Hepatocyte (in vitro differentiated cells): ENCODE data around the gene COL10A1. TPM values are rescaled to one million over a fixed set of nuclear protein-coding genes. Genes with fewer than 3 reads are reported as not detected.

Experiments
- DNase-seq: peaks from one replicate; pipeline ENCODE4 v3.0.0-alpha.2; 2016; ENCODE audit warnings: low spot score
- H2AFZ ChIP-seq: fragments of 200-600 bp; sonication (generic); 2 replicates; pipeline ENCODE4 v1.6.0; 2016; ENCODE audit warnings: antibody characterized with exemption, mild to moderate bottlenecking
- H3K27ac ChIP-seq: fragments of 200-600 bp; sonication (generic); 2 replicates; pipeline ENCODE4 v1.5.1; 2016; ENCODE audit warnings: mild to moderate bottlenecking
- H3K27me3 ChIP-seq: fragments of 200-600 bp; sonication (generic); 2 replicates; pipeline ENCODE4 v1.6.1; 2016
- H3K36me3 ChIP-seq: fragments of 200-600 bp; sonication (generic); replicated peaks from 2 replicates; pipeline ENCODE4 v1.5.1; 2016; ENCODE audit warnings: low read depth; ENCODE audit not compliant: insufficient read depth
- H3K4me1 ChIP-seq: fragments of 200-600 bp; sonication (generic); 2 replicates; pipeline ENCODE4 v1.5.1; 2016; ENCODE audit warnings: mild to moderate bottlenecking, moderate library complexity; ENCODE audit not compliant: insufficient read depth
- H3K4me2 ChIP-seq: fragments of 200-600 bp; sonication (generic); 2 replicates; pipeline ENCODE4 v1.6.0; 2016
- H3K4me3 ChIP-seq: fragments of 200-600 bp; sonication (generic); 2 replicates; pipeline ENCODE4 v1.5.1; 2016; ENCODE audit warnings: mild to moderate bottlenecking
- H3K79me2 ChIP-seq: fragments of 200-600 bp; sonication (generic); 2 replicates; pipeline ENCODE4 v1.6.0; 2017; ENCODE audit warnings: mild to moderate bottlenecking
- H3K9me2 ChIP-seq: fragments of 200-600 bp; sonication (generic); replicated peaks from 2 replicates; pipeline ENCODE4 v1.6.0; 2017; ENCODE audit warnings: mild to moderate bottlenecking; ENCODE audit not compliant: insufficient read depth
- H3K9me3 ChIP-seq: fragments of 200-600 bp; sonication (generic); 2 replicates; pipeline ENCODE4 v1.5.1; 2016; ENCODE audit warnings: low read depth, mild to moderate bottlenecking
- H4K20me1 ChIP-seq: fragments of 200-600 bp; sonication (generic); 2 replicates; pipeline ENCODE4 v1.6.0; 2016; ENCODE audit warnings: mild to moderate bottlenecking; ENCODE audit not compliant: insufficient read depth, poor library complexity, severe bottlenecking
- EZH2 ChIP-seq: fragments of 200-600 bp; sonication (generic); IDR thresholded peaks from 2 replicates; pipeline ENCODE4 v1.6.1; 2016; ENCODE audit warnings: antibody characterized with exemption, mild to moderate bottlenecking, borderline replicate concordance
- EZH2phosphoT487 ChIP-seq: fragments of 200-600 bp; sonication (generic); IDR thresholded peaks from one replicate; pipeline ENCODE4 v1.6.1; 2018; ENCODE audit warnings: antibody characterized with exemption, mild to moderate bottlenecking, low read depth, moderate library complexity; ENCODE audit not compliant: unreplicated experiment, severe bottlenecking
- WGBS: methylation state at CpG from one replicate; pipeline ENCODE4 v1.1.6; 2016; ENCODE audit warnings: low lambda C conversion rate; ENCODE audit errors: missing lambda C conversion rate; 5-methylcytosine and 5-hydroxymethylcytosine counted together
- polyA plus RNA-seq: library from polyadenylated mRNA; unstranded; fragments of >200 nt; fragmentation: Nextera tagmentation; extraction: Ambion mirVana; gene quantifications from 2 replicates; pipeline ENCODE4 v1.2.1, GENCODE V29; 2016
- total RNA-seq: library from RNA; depleted of rRNA; stranded (reverse); fragments of >200 nt; gene quantifications from 2 replicates; pipeline ENCODE4 v1.2.3, GENCODE V29; 2014
- TF ChIP-seq, protein P1 (sequence below): fragments of 200-600 bp; sonication (generic); IDR thresholded peaks from 2 replicates; pipeline ENCODE4 v1.5.1; 2016; ENCODE audit warnings: antibody characterized with exemption, mild to moderate bottlenecking; ENCODE audit not compliant: poor library complexity

The COL10A1 gene
- total and polyA plus RNA-seq, 2 experiments from 2014 or later: 0.05 to 0.07 TPM

DNA sequence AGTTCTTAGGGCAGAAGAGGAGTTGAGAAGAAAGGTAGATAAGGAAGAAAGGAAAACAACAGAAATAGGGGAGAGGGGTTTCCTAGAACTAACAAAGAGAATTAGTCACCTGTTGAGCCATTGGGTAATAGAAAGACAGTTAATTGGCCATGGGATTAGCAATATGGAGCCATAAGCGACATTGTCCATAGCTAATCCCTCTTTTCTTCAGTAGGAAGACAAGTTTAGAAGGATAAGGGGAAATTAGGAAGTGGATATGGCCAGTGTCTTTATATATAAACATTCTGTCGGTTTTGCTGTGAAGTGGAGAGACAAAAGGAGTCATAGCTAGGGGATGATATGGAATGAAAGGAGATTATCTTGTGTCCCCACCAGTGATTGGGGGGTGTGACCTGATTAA lies 43.9 kb upstream of the COL10A1 start:
- no peak for TF ChIP-seq EZH2
- TF ChIP-seq, protein P1, sequence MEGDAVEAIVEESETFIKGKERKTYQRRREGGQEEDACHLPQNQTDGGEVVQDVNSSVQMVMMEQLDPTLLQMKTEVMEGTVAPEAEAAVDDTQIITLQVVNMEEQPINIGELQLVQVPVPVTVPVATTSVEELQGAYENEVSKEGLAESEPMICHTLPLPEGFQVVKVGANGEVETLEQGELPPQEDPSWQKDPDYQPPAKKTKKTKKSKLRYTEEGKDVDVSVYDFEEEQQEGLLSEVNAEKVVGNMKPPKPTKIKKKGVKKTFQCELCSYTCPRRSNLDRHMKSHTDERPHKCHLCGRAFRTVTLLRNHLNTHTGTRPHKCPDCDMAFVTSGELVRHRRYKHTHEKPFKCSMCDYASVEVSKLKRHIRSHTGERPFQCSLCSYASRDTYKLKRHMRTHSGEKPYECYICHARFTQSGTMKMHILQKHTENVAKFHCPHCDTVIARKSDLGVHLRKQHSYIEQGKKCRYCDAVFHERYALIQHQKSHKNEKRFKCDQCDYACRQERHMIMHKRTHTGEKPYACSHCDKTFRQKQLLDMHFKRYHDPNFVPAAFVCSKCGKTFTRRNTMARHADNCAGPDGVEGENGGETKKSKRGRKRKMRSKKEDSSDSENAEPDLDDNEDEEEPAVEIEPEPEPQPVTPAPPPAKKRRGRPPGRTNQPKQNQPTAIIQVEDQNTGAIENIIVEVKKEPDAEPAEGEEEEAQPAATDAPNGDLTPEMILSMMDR: no peak
- TF ChIP-seq EZH2phosphoT487: no peak
- no peaks in the 10 kb centered on the region for H3K9me3 ChIP-seq

DNA sequence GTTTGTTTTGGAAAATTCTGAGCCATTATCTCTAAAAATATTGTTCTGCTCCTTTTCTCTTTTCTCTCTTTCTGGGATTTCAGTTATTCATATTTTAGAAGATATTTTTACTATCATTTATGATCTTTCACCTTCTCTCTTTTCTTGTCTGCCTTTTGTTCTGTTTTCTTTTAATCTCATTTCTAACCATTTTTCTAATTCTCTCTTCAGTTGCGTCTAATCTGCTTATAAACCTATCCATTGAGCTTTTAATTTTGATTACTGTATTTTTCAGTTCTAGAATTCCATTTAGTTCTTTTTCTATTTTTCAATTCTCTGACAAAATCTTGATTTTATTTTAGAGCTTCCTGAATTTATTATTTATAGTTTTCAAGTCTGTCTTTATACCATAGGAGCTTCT lies 42.2 kb upstream of the COL10A1 start:
- 100% methylated on average over 1 of the region's 1 CpG for WGBS
- TF ChIP-seq, protein P1: no peak
- TF ChIP-seq EZH2 (no peak), EZH2phosphoT487 (no peak)

More for the DNA sequence above, 43.9 kb upstream of the COL10A1 start:
- H3K27ac ChIP-seq: no peak overlapping the region
- WGBS: 85% methylated on average over 2 of the region's 2 CpGs
- H3K9me2 ChIP-seq: no peaks in the 10 kb centered on the region
- no peaks in the 10 kb centered on the region for H3K27me3 ChIP-seq
- H3K4me2 ChIP-seq: no peak overlapping the region
- no peak overlapping the region for H2AFZ ChIP-seq
- H3K79me2 ChIP-seq: no peaks in the 10 kb centered on the region
- no peaks in the 10 kb centered on the region for H3K4me1 ChIP-seq
- no peak for DNase-seq
- no peaks in the 10 kb centered on the region for H4K20me1 ChIP-seq
- no peaks in the 10 kb centered on the region for H3K36me3 ChIP-seq
- no peak overlapping the region for H3K4me3 ChIP-seq

DNA sequence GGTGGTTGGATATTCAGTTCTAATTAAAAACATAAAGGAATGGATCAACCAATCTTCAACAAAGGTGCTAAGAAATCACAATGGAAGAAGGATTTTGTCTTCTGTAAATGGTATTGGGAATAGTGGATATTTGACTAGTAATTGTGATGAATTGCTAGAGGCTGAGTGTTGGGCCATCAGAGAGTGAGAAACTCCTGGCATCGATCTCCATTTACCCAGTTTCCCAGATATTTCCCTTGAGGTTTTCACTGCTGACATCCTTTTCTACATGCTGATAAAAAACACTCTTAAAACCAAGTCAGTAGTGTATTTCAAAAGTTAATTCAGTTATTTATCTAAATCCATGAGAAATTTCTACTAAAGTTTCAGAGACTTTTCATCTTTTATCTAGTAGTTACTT lies 40.4 kb upstream of the COL10A1 start:
- WGBS: 88% methylated on average over 1 of the region's 1 CpG
- no peak for TF ChIP-seq EZH2
- TF ChIP-seq EZH2phosphoT487: no peak
- TF ChIP-seq, protein P1: no peak
- no peak overlapping the region for H2AFZ ChIP-seq
- no peaks in the 10 kb centered on the region for H4K20me1 ChIP-seq
- no peaks in the 10 kb centered on the region for H3K27me3 ChIP-seq
- H3K4me3 ChIP-seq: no peak overlapping the region
- H3K9me3 ChIP-seq: peaks cover 5% of the 10 kb centered on the region
- H3K4me1 ChIP-seq: no peaks in the 10 kb centered on the region
- no peak overlapping the region for H3K4me2 ChIP-seq
- peaks cover 9% of the 10 kb centered on the region for H3K79me2 ChIP-seq
- no peak overlapping the region for H3K27ac ChIP-seq
- DNase-seq: no peak
- H3K9me2 ChIP-seq: no peaks in the 10 kb centered on the region
- H3K36me3 ChIP-seq: no peaks in the 10 kb centered on the region

More for the DNA sequence above, 42.2 kb upstream of the COL10A1 start:
- no peaks in the 10 kb centered on the region for H3K36me3 ChIP-seq
- peaks cover 5% of the 10 kb centered on the region for H3K9me3 ChIP-seq
- no peak for DNase-seq
- no peak overlapping the region for H3K27ac ChIP-seq
- no peak overlapping the region for H2AFZ ChIP-seq
- H3K27me3 ChIP-seq: no peaks in the 10 kb centered on the region
- H3K4me2 ChIP-seq: no peak overlapping the region
- no peaks in the 10 kb centered on the region for H3K4me1 ChIP-seq
- H3K79me2 ChIP-seq: peaks cover 5% of the 10 kb centered on the region
- no peaks in the 10 kb centered on the region for H3K9me2 ChIP-seq
- no peak overlapping the region for H3K4me3 ChIP-seq
- no peaks in the 10 kb centered on the region for H4K20me1 ChIP-seq

DNA sequence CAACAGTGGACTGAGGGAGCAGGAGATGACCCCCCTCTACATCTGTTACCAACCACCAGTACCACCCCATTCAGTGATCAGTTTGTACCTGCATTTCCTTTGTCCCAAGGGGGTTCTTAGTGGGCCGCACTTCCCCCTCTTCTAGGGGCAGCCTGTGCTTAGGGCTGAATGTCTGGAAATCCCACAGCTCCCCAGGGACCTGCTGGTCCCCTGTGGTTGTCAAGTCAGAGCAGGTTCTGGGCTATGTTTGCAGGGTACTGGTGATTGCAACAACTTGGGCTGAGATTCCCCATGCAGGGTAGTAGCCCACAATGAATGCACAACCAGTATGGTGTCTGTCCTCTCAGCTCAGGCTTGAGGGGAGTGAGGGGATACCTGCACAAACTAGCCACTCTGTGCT lies 39.7 kb upstream of the COL10A1 start:
- peaks cover 9% of the 10 kb centered on the region for H3K79me2 ChIP-seq
- DNase-seq: no peak
- H2AFZ ChIP-seq: no peak overlapping the region
- TF ChIP-seq EZH2: no peak
- TF ChIP-seq, protein P1: no peak
- TF ChIP-seq EZH2phosphoT487: no peak
- H3K36me3 ChIP-seq: no peaks in the 10 kb centered on the region
- H3K27me3 ChIP-seq: no peaks in the 10 kb centered on the region
- H3K4me1 ChIP-seq: no peaks in the 10 kb centered on the region
- H3K9me2 ChIP-seq: no peaks in the 10 kb centered on the region
- no peak overlapping the region for H3K27ac ChIP-seq
- WGBS: 100% methylated on average over 1 of the region's 1 CpG
- H3K4me2 ChIP-seq: no peak overlapping the region
- no peak overlapping the region for H3K4me3 ChIP-seq
- H4K20me1 ChIP-seq: no peaks in the 10 kb centered on the region
- H3K9me3 ChIP-seq: peaks cover 5% of the 10 kb centered on the region
